ENCODE measurements around the gene FAM193A.
"Not testable (repeated sequence)": the region's sequence is repeated elsewhere in the genome, so short reads cannot be mapped to it uniquely, and the experiment has no call there.

The FAM193A gene

GRCh38 chr4:2543580-2544191 is 7.2 kb downstream of the FAM193A start:
- intact Hi-C loops (cut with micrococcal nuclease); H3K27me3 Mint-ChIP-seq; H3K4me3 Mint-ChIP-seq; H3K27ac Mint-ChIP-seq; H3K9me3 Mint-ChIP-seq: not testable (repeated sequence)
- peaks cover 25% of the 10 kb centered on the region for H3K36me3 Mint-ChIP-seq (ENCODE audit: low read depth)
- peaks cover 28% of the 10 kb centered on the region for H3K4me1 Mint-ChIP-seq (ENCODE audit: low read depth)

GRCh38 chr4:2545321-2546013 is 9.0 kb downstream of the FAM193A start:
- no peaks in the 10 kb centered on the region for H3K27me3 Mint-ChIP-seq
- intact Hi-C loops (cut with micrococcal nuclease) = no loop called here
- peaks cover 21% of the 10 kb centered on the region for H3K4me1 Mint-ChIP-seq (ENCODE audit: low read depth)
- H3K36me3 Mint-ChIP-seq (ENCODE audit: low read depth) = peaks cover 14% of the 10 kb centered on the region
- no peak overlapping the region for H3K27ac Mint-ChIP-seq
- no peaks in the 10 kb centered on the region for H3K9me3 Mint-ChIP-seq
- no peak overlapping the region for H3K4me3 Mint-ChIP-seq

DNA sequence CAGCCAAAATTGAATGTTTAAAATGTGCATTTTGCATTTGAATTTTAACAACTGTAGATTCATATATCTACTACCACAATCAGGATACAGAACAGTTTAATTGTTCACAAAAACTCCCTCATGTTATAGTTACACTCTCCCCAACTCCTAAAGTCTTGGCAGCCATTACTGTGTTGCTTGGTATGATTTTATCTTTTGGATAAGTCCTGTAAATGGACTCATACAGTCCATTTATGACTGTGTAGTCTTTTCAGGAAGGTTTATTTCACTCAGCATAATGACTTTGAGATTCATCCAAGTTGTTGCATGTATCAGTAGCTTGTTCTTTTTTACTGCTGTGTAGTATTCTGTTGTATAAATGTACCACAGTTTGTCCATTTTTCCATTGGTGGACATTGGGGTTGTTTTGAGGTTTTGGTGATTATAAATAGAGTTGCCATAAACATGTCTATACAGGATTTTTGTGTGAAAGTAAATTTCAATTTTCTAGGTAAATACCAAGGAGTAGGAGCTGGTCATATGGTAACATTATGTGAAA is 9.9 kb downstream of the FAM193A start:
- H3K36me3 Mint-ChIP-seq (ENCODE audit: low read depth) = peaks cover 14% of the 10 kb centered on the region
- H3K27ac Mint-ChIP-seq = no peak overlapping the region
- no peaks in the 10 kb centered on the region for H3K9me3 Mint-ChIP-seq
- intact Hi-C loops (cut with micrococcal nuclease) = no loop called here
- H3K4me3 Mint-ChIP-seq = no peak overlapping the region
- peaks cover 16% of the 10 kb centered on the region for H3K4me1 Mint-ChIP-seq (ENCODE audit: low read depth)
- H3K27me3 Mint-ChIP-seq = no peaks in the 10 kb centered on the region

- H3K27me3 Mint-ChIP-seq; H3K27ac Mint-ChIP-seq; intact Hi-C loops (cut with micrococcal nuclease); H3K9me3 Mint-ChIP-seq; H3K4me3 Mint-ChIP-seq: not testable (repeated sequence)
- Mint-ChIP-seq H3K36me3 (ENCODE audit: low read depth) (peaks cover 14% of the 10 kb centered on the region), H3K4me1 (ENCODE audit: low read depth) (peaks cover 16% of the 10 kb centered on the region)
These were observed 10.7 kb downstream of the FAM193A start for GRCh38 chr4:2546961-2547691.

GRCh38 chr4:2551118-2551517 is 14.7 kb downstream of the FAM193A start:
- no peaks in the 10 kb centered on the region for H3K27me3 Mint-ChIP-seq
- H3K4me3 Mint-ChIP-seq = no peak overlapping the region
- no peak overlapping the region for H3K27ac Mint-ChIP-seq
- no peaks in the 10 kb centered on the region for H3K9me3 Mint-ChIP-seq
- intact Hi-C loops (cut with micrococcal nuclease) = no loop called here
- no peaks in the 10 kb centered on the region for H3K36me3 Mint-ChIP-seq (ENCODE audit: low read depth)
- H3K4me1 Mint-ChIP-seq (ENCODE audit: low read depth) = peaks cover 31% of the 10 kb centered on the region

- Mint-ChIP-seq H3K27me3 (no peaks in the 10 kb centered on the region), H3K4me3 (no peak overlapping the region), H3K27ac (no peak overlapping the region), H3K9me3 (no peaks in the 10 kb centered on the region), H3K4me1 (ENCODE audit: low read depth) (peaks cover 27% of the 10 kb centered on the region), H3K36me3 (ENCODE audit: low read depth) (no peaks in the 10 kb centered on the region)
- intact Hi-C loops (cut with micrococcal nuclease) = no loop called here
These were observed 16.4 kb downstream of the FAM193A start for GRCh38 chr4:2552806-2553205.

DNA sequence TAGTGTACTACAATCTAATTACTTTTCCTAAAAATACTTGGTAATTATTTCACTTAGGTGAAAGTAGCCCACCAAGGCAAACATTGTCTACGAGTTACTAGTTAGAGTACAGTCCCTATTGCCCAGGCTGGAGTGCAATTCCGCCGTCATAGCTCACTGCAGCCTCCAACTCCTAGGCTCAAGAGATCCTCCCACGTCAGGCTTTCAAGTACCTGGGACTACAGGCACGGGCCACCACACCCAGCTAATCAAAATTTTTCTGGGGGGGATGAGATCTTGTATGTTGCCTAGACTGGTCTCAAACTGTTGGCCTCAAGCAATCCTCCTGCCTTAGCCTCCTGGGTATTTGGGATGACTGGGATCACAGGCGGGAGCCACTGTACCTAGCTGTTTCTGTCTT is 21.9 kb downstream of the FAM193A start:
- no peaks in the 10 kb centered on the region for H3K9me3 Mint-ChIP-seq
- peaks cover 37% of the 10 kb centered on the region for H3K4me1 Mint-ChIP-seq (ENCODE audit: low read depth)
- H3K36me3 Mint-ChIP-seq (ENCODE audit: low read depth) = peaks cover 41% of the 10 kb centered on the region
- H3K27ac Mint-ChIP-seq = no peak overlapping the region
- no peak overlapping the region for H3K4me3 Mint-ChIP-seq
- H3K27me3 Mint-ChIP-seq = no peaks in the 10 kb centered on the region
- intact Hi-C loops (cut with micrococcal nuclease) = no loop called here

GRCh38 chr4:2560167-2560566 is 23.7 kb downstream of the FAM193A start:
- H3K27me3 Mint-ChIP-seq = no peaks in the 10 kb centered on the region
- peaks cover 26% of the 10 kb centered on the region for H3K4me1 Mint-ChIP-seq (ENCODE audit: low read depth)
- peaks cover 52% of the 10 kb centered on the region for H3K36me3 Mint-ChIP-seq (ENCODE audit: low read depth)
- no peak overlapping the region for H3K27ac Mint-ChIP-seq
- H3K9me3 Mint-ChIP-seq = no peaks in the 10 kb centered on the region
- intact Hi-C loops (cut with micrococcal nuclease) = no loop called here
- H3K4me3 Mint-ChIP-seq = no peak overlapping the region

GRCh38 chr4:2565533-2565932 is 29.1 kb downstream of the FAM193A start:
- peaks cover 68% of the 10 kb centered on the region for H3K36me3 Mint-ChIP-seq (ENCODE audit: low read depth)
- no peak overlapping the region for H3K4me3 Mint-ChIP-seq
- H3K9me3 Mint-ChIP-seq = no peaks in the 10 kb centered on the region
- no peaks in the 10 kb centered on the region for H3K27me3 Mint-ChIP-seq
- peaks cover 31% of the 10 kb centered on the region for H3K4me1 Mint-ChIP-seq (ENCODE audit: low read depth)
- intact Hi-C loops (cut with micrococcal nuclease) = no loop called here
- H3K27ac Mint-ChIP-seq = no peak overlapping the region

DNA sequence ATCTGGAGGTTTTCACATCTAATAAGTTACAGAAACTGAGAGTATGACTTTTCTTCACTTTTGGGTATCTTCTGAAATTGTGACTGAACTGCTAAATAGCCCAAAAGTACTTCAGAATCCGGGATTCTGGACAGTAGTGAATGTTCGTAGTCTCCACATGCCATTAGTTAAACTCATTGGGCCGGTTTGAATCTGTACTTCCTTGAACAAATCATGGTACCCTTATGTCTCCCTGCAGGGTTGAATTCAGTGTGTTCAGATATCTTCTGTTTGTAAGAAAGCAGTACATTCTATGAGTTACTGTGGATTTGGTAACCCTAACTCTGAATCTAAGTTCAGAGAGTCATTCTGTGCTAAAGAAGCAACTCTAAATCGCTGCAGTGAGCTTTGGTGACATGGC is 33.6 kb downstream of the FAM193A start:
- peaks cover 34% of the 10 kb centered on the region for H3K36me3 Mint-ChIP-seq (ENCODE audit: low read depth)
- no peak overlapping the region for H3K27ac Mint-ChIP-seq
- peaks cover 50% of the 10 kb centered on the region for H3K4me1 Mint-ChIP-seq (ENCODE audit: low read depth)
- intact Hi-C loops (cut with micrococcal nuclease) = no loop called here
- no peaks in the 10 kb centered on the region for H3K27me3 Mint-ChIP-seq
- no peaks in the 10 kb centered on the region for H3K9me3 Mint-ChIP-seq
- no peak overlapping the region for H3K4me3 Mint-ChIP-seq

GRCh38 chr4:2570551-2571222 is 34.2 kb downstream of the FAM193A start:
- peaks cover 56% of the 10 kb centered on the region for H3K4me1 Mint-ChIP-seq (ENCODE audit: low read depth)
- H3K27ac Mint-ChIP-seq = peak overlapping the region; percentile 41

DNA sequence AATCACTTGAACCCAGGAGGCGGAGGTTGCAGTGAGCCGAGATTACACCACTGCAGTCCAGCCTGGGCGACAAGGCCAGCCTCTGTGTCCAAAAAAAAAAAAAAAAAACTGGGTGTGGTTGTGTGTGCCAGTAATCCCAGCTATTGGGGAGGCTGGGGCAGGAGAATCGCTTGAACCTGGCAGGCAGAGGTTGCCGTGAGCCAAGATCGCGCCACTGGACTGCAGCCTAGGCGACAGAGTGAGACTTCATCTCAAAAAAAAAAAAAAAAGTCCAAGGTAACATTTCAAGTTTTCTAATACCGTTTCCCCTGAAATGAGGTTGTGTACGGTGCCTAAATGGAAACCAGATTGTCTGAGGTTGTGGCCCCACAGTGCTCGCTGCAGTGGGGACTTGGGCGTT is 35.6 kb downstream of the FAM193A start:
- Mint-ChIP-seq H3K9me3 (no peaks in the 10 kb centered on the region), H3K36me3 (ENCODE audit: low read depth) (peaks cover 25% of the 10 kb centered on the region), H3K4me3 (no peak overlapping the region), H3K4me1 (ENCODE audit: low read depth) (peaks cover 58% of the 10 kb centered on the region), H3K27me3 (no peaks in the 10 kb centered on the region), H3K27ac (peak overlapping the region; percentile 71)
- intact Hi-C loops (cut with micrococcal nuclease) = no loop called here

More at GRCh38 chr4:2570551-2571222, 34.2 kb downstream of the FAM193A start:
- H3K9me3 Mint-ChIP-seq = no peaks in the 10 kb centered on the region
- peaks cover 30% of the 10 kb centered on the region for H3K36me3 Mint-ChIP-seq (ENCODE audit: low read depth)
- H3K4me3 Mint-ChIP-seq = no peak overlapping the region
- intact Hi-C loops (cut with micrococcal nuclease) = no loop called here
- no peaks in the 10 kb centered on the region for H3K27me3 Mint-ChIP-seq

GRCh38 chr4:2572866-2573265 is 36.4 kb downstream of the FAM193A start:
- Mint-ChIP-seq H3K27me3 (no peaks in the 10 kb centered on the region), H3K27ac (peak overlapping the region; percentile 71), H3K4me1 (ENCODE audit: low read depth) (peaks cover 55% of the 10 kb centered on the region), H3K9me3 (no peaks in the 10 kb centered on the region), H3K4me3 (no peak overlapping the region), H3K36me3 (ENCODE audit: low read depth) (peaks cover 19% of the 10 kb centered on the region)
- intact Hi-C loops (cut with micrococcal nuclease) = no loop called here

DNA sequence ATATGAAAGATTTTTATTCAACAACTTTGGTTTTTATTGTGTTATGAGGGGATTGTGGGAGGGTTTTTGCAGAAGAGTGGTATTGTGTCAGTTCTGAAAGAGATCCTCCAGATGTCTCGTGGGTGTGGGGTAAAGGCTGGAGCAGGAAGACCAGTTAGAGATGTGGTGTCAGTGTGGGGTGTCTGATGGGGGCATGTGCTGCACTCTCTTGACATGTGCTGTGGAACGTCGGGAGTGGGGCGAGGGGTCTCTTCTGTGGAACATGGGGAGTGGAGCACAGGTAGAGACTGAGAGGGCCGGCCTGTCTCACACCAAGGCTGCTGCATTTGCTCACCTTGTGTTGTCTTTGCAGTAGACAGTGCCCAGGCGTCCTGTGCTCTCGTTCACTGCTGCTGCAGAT is 37.6 kb downstream of the FAM193A start:
- peak overlapping the region; percentile 71 for H3K27ac Mint-ChIP-seq
- intact Hi-C loops (cut with micrococcal nuclease) = no loop called here
- H3K4me1 Mint-ChIP-seq (ENCODE audit: low read depth) = peaks cover 54% of the 10 kb centered on the region
- no peaks in the 10 kb centered on the region for H3K9me3 Mint-ChIP-seq
- H3K4me3 Mint-ChIP-seq = no peak overlapping the region
- H3K36me3 Mint-ChIP-seq (ENCODE audit: low read depth) = peaks cover 9% of the 10 kb centered on the region
- no peaks in the 10 kb centered on the region for H3K27me3 Mint-ChIP-seq
